Measurements from ENCODE around the gene ARL2.
A peak's percentile ranks its signal among the peaks of the same experiment; 100 is the strongest.

ARL2 gene

GRCh38 chr11:65047581-65048422, 33.8 kb downstream of the ARL2 start:
- peak; percentile 13 for DNase-seq (ENCODE audit: low read depth)

- no peak for DNase-seq (ENCODE audit: low read depth)
Measured at GRCh38 chr11:65051398-65051858, 37.5 kb downstream of the ARL2 start.

- DNase-seq (ENCODE audit: low read depth): no peak
Measured at GRCh38 chr11:65053827-65054508, 40.0 kb downstream of the ARL2 start.

GRCh38 chr11:65055538-65055937, 41.6 kb downstream of the ARL2 start:
- no peak for DNase-seq (ENCODE audit: low read depth)

- DNase-seq (ENCODE audit: low read depth): no peak
Measured at GRCh38 chr11:65056999-65057398, 43.0 kb downstream of the ARL2 start.

GRCh38 chr11:65057526-65057925, 43.6 kb downstream of the ARL2 start:
- no peak for DNase-seq (ENCODE audit: low read depth)

GRCh38 chr11:65058012-65058411, 44.1 kb downstream of the ARL2 start:
- DNase-seq (ENCODE audit: low read depth): no peak

- DNase-seq (ENCODE audit: low read depth): no peak
Measured at GRCh38 chr11:65058419-65059054, 44.6 kb downstream of the ARL2 start, which contains the start of gene NAALADL1. NAALADL1 (minus strand) TSS chr11:65058553; CDS start chr11:65058521, 32 bp downstream.

- DNase-seq (ENCODE audit: low read depth): no peak
Measured at GRCh38 chr11:65059523-65059922, 45.6 kb downstream of the ARL2 start.

- DNase-seq (ENCODE audit: low read depth): no peak
Measured at GRCh38 chr11:65059959-65060824, 46.2 kb downstream of the ARL2 start.

- no peak for DNase-seq (ENCODE audit: low read depth)
Measured at GRCh38 chr11:65060913-65061408, 47.0 kb downstream of the ARL2 start.

GRCh38 chr11:65063532-65063931, 49.6 kb downstream of the ARL2 start:
- DNase-seq (ENCODE audit: low read depth): no peak

GRCh38 chr11:65064847-65065240, 50.9 kb downstream of the ARL2 start:
- DNase-seq (ENCODE audit: low read depth): no peak

GRCh38 chr11:65065851-65066250, 51.9 kb downstream of the ARL2 start:
- DNase-seq (ENCODE audit: low read depth): no peak

GRCh38 chr11:65066315-65066714, 52.4 kb downstream of the ARL2 start:
- no peak for DNase-seq (ENCODE audit: low read depth)

GRCh38 chr11:65066805-65067291, 52.9 kb downstream of the ARL2 start:
- DNase-seq (ENCODE audit: low read depth): no peak

- no peak for DNase-seq (ENCODE audit: low read depth)
Measured at GRCh38 chr11:65067446-65067845, 53.5 kb downstream of the ARL2 start.

- no peak for DNase-seq (ENCODE audit: low read depth)
Measured at GRCh38 chr11:65069217-65069616, 55.3 kb downstream of the ARL2 start.
